H1 (cell line): ENCODE data around the gene NXPH4.
A peak's percentile ranks its signal among the peaks of the same experiment; 100 is the strongest.

Experiments
- BCL11A ChIP-seq, 2 experiments: IDR thresholded peaks; one replicate each; pipeline ENCODE4 v1.6.1; 2011; ENCODE audit warnings: low read depth in 2 of 2, low read length in 2 of 2, mild to moderate bottlenecking in 2 of 2
- CHD7 ChIP-seq: fragments of 300-600 bp; sonication (generic); IDR thresholded peaks from 2 replicates; pipeline ENCODE4 v1.7.1; 2012; ENCODE audit warnings: low read length, moderate library complexity, mild to moderate bottlenecking, inconsistent platforms; ENCODE audit not compliant: insufficient replicate concordance
- CREB1 ChIP-seq: IDR thresholded peaks from 2 replicates; pipeline ENCODE4 v1.6.1; 2012; ENCODE audit warnings: inconsistent platforms
- CTBP2 ChIP-seq: IDR thresholded peaks from 2 replicates; pipeline ENCODE4 v1.7.0; 2011; ENCODE audit warnings: borderline replicate concordance, mild to moderate bottlenecking, moderate library complexity, mixed read lengths, low read length; ENCODE audit not compliant: insufficient read depth, insufficient read length
- CTCF ChIP-seq, 3 experiments: IDR thresholded peaks; 1 replicate in 2 of 3; 2 replicates in 1 of 3; pipeline versions ENCODE4 v1.5.1 to v1.6.1; 2011; ENCODE audit warnings: low read length in 3 of 3, mild to moderate bottlenecking in 3 of 3, inconsistent platforms in 2 of 3, low read depth in 1 of 3, moderate library complexity in 1 of 3; ENCODE audit not compliant: insufficient read depth in 1 of 3; ENCODE audit errors: control extremely low read depth in 1 of 3
- EP300 ChIP-seq, 2 experiments: IDR thresholded peaks; 1 replicate in 1 of 2; 2 replicates in 1 of 2; pipeline ENCODE4 v1.6.1; 2011 to 2012; ENCODE audit warnings: low read depth in 2 of 2, low read length in 2 of 2, mild to moderate bottlenecking in 2 of 2, borderline replicate concordance in 1 of 2, inconsistent platforms in 1 of 2, moderate library complexity in 1 of 2
- NANOG ChIP-seq: IDR thresholded peaks from 2 replicates; pipeline ENCODE4 v1.6.1; 2011; ENCODE audit warnings: low read length, low read depth, mild to moderate bottlenecking, inconsistent platforms; ENCODE audit not compliant: insufficient read depth, poor library complexity, severe bottlenecking
- POLR2A ChIP-seq, 2 experiments: IDR thresholded peaks; 1 replicate in 1 of 2; 2 replicates in 1 of 2; pipeline ENCODE4 v1.6.1; 2011; ENCODE audit warnings: low read depth in 2 of 2, low read length in 2 of 2, mild to moderate bottlenecking in 2 of 2; ENCODE audit errors: control extremely low read depth in 1 of 2
- SP1 ChIP-seq: IDR thresholded peaks from 2 replicates; pipeline ENCODE4 v1.6.1; 2011; ENCODE audit warnings: low read depth, low read length
- SUZ12 ChIP-seq: fragments of 200-600 bp; sonication (generic); IDR thresholded peaks from 2 replicates; pipeline ENCODE4 v1.6.1; 2012; ENCODE audit warnings: mild to moderate bottlenecking, inconsistent platforms, low read length, moderate library complexity, mixed read lengths
- ZNF274 ChIP-seq: IDR thresholded peaks from 2 replicates; pipeline ENCODE4 v1.7.0; 2012; ENCODE audit warnings: low read length, borderline replicate concordance; ENCODE audit errors: extremely low read depth

- TF ChIP-seq CTCF (IDR thresholded peaks at IDR 0.05; ENCODE audit: control extremely low read depth in 1 of 3, insufficient read depth in 1 of 3, low read depth in 1 of 3, low read length in 3 of 3) (peak in 2 of 3 experiments; percentile 82 to 96; a peak in 3 of 4 replicates), EP300 (IDR thresholded peaks at IDR 0.05; ENCODE audit: borderline replicate concordance in 1 of 2, low read depth in 2 of 2, low read length in 2 of 2) (no peak), CREB1 (no peak), ZNF274 (no peak), SP1 (no peak), POLR2A (IDR thresholded peaks at IDR 0.05; ENCODE audit: control extremely low read depth in 1 of 2, low read depth in 2 of 2, low read length in 2 of 2) (no peak), SUZ12 (no peak), BCL11A (IDR thresholded peaks at IDR 0.05; ENCODE audit: low read depth in 2 of 2, low read length in 2 of 2) (no peak), NANOG (no peak), CHD7 (no peak), CTBP2 (no peak)
Observed at GRCh38 chr12:57182918-57183575, 33.5 kb upstream of the NXPH4 start.
